ENCODE results near the gene UBE2F. TPM values are rescaled to one million over a fixed set of nuclear protein-coding genes. Genes with fewer than 3 reads are reported as not detected.

Gene UBE2F
- total and polyA plus RNA-seq, 12 donors, result 26.8 to 101 (median 54.5) TPM

- no peak for DNase-seq
- Histone ChIP-seq H3K27me3 (no peaks in the 10 kb centered on the region), H3K27ac (peak overlapping the region in 4 of 5 donors; percentile 40 to 92 (median 66)), H3K4me1 (replicated peaks in 1 of 2) (peaks cover 18 to 26% of the 10 kb centered on the region in 2 donors), H3K4me3 (peak overlapping the region in 3 of 4 donors; percentile 52 to 78 (median 74)), H3K36me3 (replicated peaks in 1 of 2) (no peaks in the 10 kb centered on the region), H3K9me3 (replicated peaks in 1 of 3) (peaks cover 0 to 3% (median 0%) of the 10 kb centered on the region in 3 donors)
- 1 to 5% (median 2%) methylated on average over 15 of the region's 15 CpGs for WGBS, 4 donors
- TF ChIP-seq, protein P1, sequence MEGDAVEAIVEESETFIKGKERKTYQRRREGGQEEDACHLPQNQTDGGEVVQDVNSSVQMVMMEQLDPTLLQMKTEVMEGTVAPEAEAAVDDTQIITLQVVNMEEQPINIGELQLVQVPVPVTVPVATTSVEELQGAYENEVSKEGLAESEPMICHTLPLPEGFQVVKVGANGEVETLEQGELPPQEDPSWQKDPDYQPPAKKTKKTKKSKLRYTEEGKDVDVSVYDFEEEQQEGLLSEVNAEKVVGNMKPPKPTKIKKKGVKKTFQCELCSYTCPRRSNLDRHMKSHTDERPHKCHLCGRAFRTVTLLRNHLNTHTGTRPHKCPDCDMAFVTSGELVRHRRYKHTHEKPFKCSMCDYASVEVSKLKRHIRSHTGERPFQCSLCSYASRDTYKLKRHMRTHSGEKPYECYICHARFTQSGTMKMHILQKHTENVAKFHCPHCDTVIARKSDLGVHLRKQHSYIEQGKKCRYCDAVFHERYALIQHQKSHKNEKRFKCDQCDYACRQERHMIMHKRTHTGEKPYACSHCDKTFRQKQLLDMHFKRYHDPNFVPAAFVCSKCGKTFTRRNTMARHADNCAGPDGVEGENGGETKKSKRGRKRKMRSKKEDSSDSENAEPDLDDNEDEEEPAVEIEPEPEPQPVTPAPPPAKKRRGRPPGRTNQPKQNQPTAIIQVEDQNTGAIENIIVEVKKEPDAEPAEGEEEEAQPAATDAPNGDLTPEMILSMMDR (IDR thresholded peaks at IDR 0.05), result no peak
- TF ChIP-seq POLR2A (IDR thresholded peaks at IDR 0.05), result no peak
- intact Hi-C loops (cut with DNase I), result loop anchor here in 1 of 2 donors (5.0 kb wide), 1 partner anchor 96 kb away; the partner anchor contains the start of gene SCLY
Observed at GRCh38 chr2:237966250-237966564, 607 bp upstream of the UBE2F start.

GRCh38 chr2:237967463-237967951, 693 bp downstream of the UBE2F start:
- no peak for TF ChIP-seq POLR2A (IDR thresholded peaks at IDR 0.05)
- TF ChIP-seq, protein P1 (IDR thresholded peaks at IDR 0.05), result no peak
- Histone ChIP-seq H3K27ac (peak overlapping the region in 3 of 5 donors; percentile 46 to 92 (median 72)), H3K36me3 (replicated peaks in 1 of 2) (no peaks in the 10 kb centered on the region), H3K27me3 (no peaks in the 10 kb centered on the region), H3K4me3 (peak overlapping the region in 3 of 4 donors; percentile 45 to 78 (median 61)), H3K4me1 (replicated peaks in 1 of 2) (peaks cover 18 to 26% of the 10 kb centered on the region in 2 donors), H3K9me3 (replicated peaks in 1 of 3) (no peaks in the 10 kb centered on the region)
- intact Hi-C loops (cut with DNase I), result loop anchor here in 1 of 2 donors (5.0 kb wide), 1 partner anchor 95 kb away; the partner anchor contains the start of gene SCLY
- WGBS, 4 donors, result 0 to 2% (median 1%) methylated on average over 12 to 32 of the region's 32 CpGs
- peak; percentile 45 to 65 (median 52) for DNase-seq

GRCh38 chr2:237968048-237968862, 1.4 kb downstream of the UBE2F start:
- Histone ChIP-seq H3K27me3 (no peaks in the 10 kb centered on the region), H3K9me3 (replicated peaks in 1 of 3) (no peaks in the 10 kb centered on the region), H3K4me3 (peak overlapping the region in 1 of 4 donors; percentile 78), H3K36me3 (replicated peaks in 1 of 2) (no peaks in the 10 kb centered on the region), H3K4me1 (replicated peaks in 1 of 2) (peaks cover 18 to 26% of the 10 kb centered on the region in 2 donors), H3K27ac (peak overlapping the region in 2 of 5 donors; percentile 72 to 92)
- TF ChIP-seq POLR2A (IDR thresholded peaks at IDR 0.05), result no peak
- TF ChIP-seq, protein P1 (IDR thresholded peaks at IDR 0.05), result no peak
- DNase-seq, result peak; percentile 30 to 67 (median 34)
- WGBS, 4 donors, result 52 to 64% (median 54%) methylated on average over 11 of the region's 11 CpGs
- intact Hi-C loops (cut with DNase I), result loop anchor here in 1 of 2 donors (5.0 kb wide), 1 partner anchor 94 kb away; the partner anchor contains the start of gene SCLY

- intact Hi-C loops (cut with DNase I), result no loop called here
- TF ChIP-seq POLR2A (IDR thresholded peaks at IDR 0.05), result no peak
- TF ChIP-seq, protein P1 (IDR thresholded peaks at IDR 0.05), result no peak
- DNase-seq, result no peak
Observed at GRCh38 chr2:237971661-237972060, 4.8 kb downstream of the UBE2F start.

More at GRCh38 chr2:237971661-237972060, 4.8 kb downstream of the UBE2F start:
- Histone ChIP-seq H3K9me3 (replicated peaks in 1 of 3) (no peaks in the 10 kb centered on the region), H3K4me1 (replicated peaks in 1 of 2) (peaks cover 14 to 22% of the 10 kb centered on the region in 2 donors), H3K27ac (no peak overlapping the region), H3K4me3 (no peak overlapping the region), H3K36me3 (replicated peaks in 1 of 2) (peaks cover 0 to 8% of the 10 kb centered on the region in 2 donors), H3K27me3 (no peaks in the 10 kb centered on the region)
- WGBS, 4 donors, result 66 to 81% (median 78%) methylated on average over 4 of the region's 4 CpGs

Data from adrenal gland (tissue), 12 donors.